Measurements from ENCODE around the gene PPP2R5D. TPM values are rescaled to one million over a fixed set of nuclear protein-coding genes. Genes with fewer than 3 reads are reported as not detected.
A peak's percentile ranks its signal among the peaks of the same experiment; 100 is the strongest.

Gene PPP2R5D
- total and polyA plus RNA-seq, 2 of the 4 experiments (the other 2 are of a cell fraction) = 55.6 to 68.8 TPM

DNA sequence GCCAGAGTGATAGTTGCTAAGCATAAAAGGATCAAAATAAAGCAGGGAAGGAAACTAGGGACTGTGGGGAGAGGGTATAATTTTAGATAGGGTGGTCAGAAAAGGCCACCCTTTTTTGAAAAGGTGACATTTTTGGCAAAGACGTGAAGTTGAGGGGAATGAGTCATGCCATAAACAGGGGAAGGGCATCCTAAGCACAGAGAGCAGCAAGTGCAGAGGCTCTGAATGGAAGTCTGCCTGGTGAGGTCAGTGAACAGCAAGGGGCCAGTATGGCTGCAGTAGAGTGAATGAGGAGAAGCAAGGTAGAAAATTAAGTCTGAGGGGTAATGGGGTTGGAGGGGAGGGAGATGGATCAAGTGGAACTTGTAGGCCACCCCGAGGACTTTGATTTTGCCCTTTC lies 77.5 kb downstream of the PPP2R5D start:
- no TSS peak for BruUV-seq (replicated peaks)
- WGBS, 2 experiments (ENCODE audit: extremely low coverage in 2 of 2, insufficient read length in 1 of 2) = 43% methylated on average over 2 of the region's 2 CpGs; no CpG with 5 or more reads in 1 of the 2 experiments
- no peak overlapping the region for H2BK20ac ChIP-seq (ENCODE audit: low read depth, low read length)
- no peak overlapping the region for H4K91ac ChIP-seq (ENCODE audit: insufficient read depth, low read depth, low read length)
- in situ Hi-C loops (cut with MboI; ENCODE audit: low sequenced_read_pairs) = no loop called here
- peaks cover 8% of the 10 kb centered on the region; the same call in 1 of the 2 replicates for H3K9me1 ChIP-seq (ENCODE audit: insufficient read depth, low read length)
- dilution Hi-C loops (cut with HindIII; ENCODE audit: low sequenced_read_pairs, unreplicated experiment) = no loop called here
- TF ChIP-seq POLR2A (IDR thresholded peaks at IDR 0.05; ENCODE audit: low read depth, low read length) = no peak
- no peak for TF ChIP-seq FOS (IDR thresholded peaks at IDR 0.05; ENCODE audit: low read depth, low read length)
- TF ChIP-seq CTCF (conservative IDR thresholded peaks at IDR 0.05; ENCODE audit: low read depth, low read length) = 0 out of 2 replicates have a peak, but pooled peaks have one; percentile 1
- no peak for TF ChIP-seq RCOR1 (IDR thresholded peaks at IDR 0.05; ENCODE audit: insufficient replicate concordance, low read length)
- no peak for TF ChIP-seq MXI1 (IDR thresholded peaks at IDR 0.05; ENCODE audit: borderline replicate concordance, low read depth, low read length)
- no peak for TF ChIP-seq BHLHE40 (IDR thresholded peaks at IDR 0.05; ENCODE audit: low read depth, low read length)
- DNase-seq = peak; percentile 44
- no peak for ATAC-seq (ENCODE audit: low read depth)
- no peak overlapping the region for H3K18ac ChIP-seq (ENCODE audit: low read depth, low read length)
- H3K23ac ChIP-seq (ENCODE audit: low read depth, low read length) = no peak overlapping the region
- H2AK9ac ChIP-seq (replicated peaks; ENCODE audit: low read depth, low read length, poor library complexity) = no peak overlapping the region
- H3K27ac ChIP-seq (ENCODE audit: insufficient read depth, low read length) = no peak overlapping the region
- peaks cover 17 to 35% of the 10 kb centered on the region in 2 experiments for H3K79me1 ChIP-seq (ENCODE audit: low read depth in 1 of 2, low read length in 2 of 2)
- H2BK15ac ChIP-seq (ENCODE audit: low read depth, low read length) = no peak overlapping the region
- H2AK5ac ChIP-seq (ENCODE audit: low read depth, low read length) = no peak overlapping the region
- H3K9ac ChIP-seq (ENCODE audit: low read depth, low read length) = no peak overlapping the region
- no peak overlapping the region for H3K14ac ChIP-seq (replicated peaks; ENCODE audit: low read depth, low read length)
- no peak overlapping the region for H2BK120ac ChIP-seq (ENCODE audit: low read depth, low read length)
- H3K56ac ChIP-seq (ENCODE audit: extremely low read depth, insufficient read depth, low read length) = no peak overlapping the region
- no peak overlapping the region for H4K8ac ChIP-seq (ENCODE audit: low read depth in 2 of 2, low read length in 2 of 2)
- H3K27me3 ChIP-seq (ENCODE audit: control insufficient read depth, insufficient read depth, low read length) = no peaks in the 10 kb centered on the region
- intact Hi-C loops (cut with micrococcal nuclease) = no loop called here
- no peak overlapping the region for H2BK5ac ChIP-seq (ENCODE audit: low read depth, low read length, poor library complexity, severe bottlenecking)
- ChIA-PET CTCF (interaction anchor here (0.5 kb wide), 1 partner anchor 114 kb away, joined by 3 read pairs; no protein-coding TSS in a partner anchor), POLR2A (ENCODE audit: unreplicated experiment) (no interaction called here)
- H3K4me1 ChIP-seq (ENCODE audit: control insufficient read depth, insufficient read depth, low read length) = peaks cover 9% of the 10 kb centered on the region; the same call in 1 of the 2 replicates
- H3K4me2 ChIP-seq (ENCODE audit: low read depth, low read length) = no peak overlapping the region
- no peak overlapping the region for H2AFZ ChIP-seq (replicated peaks; ENCODE audit: low read length, poor library complexity)
- no peak overlapping the region for H4K5ac ChIP-seq (ENCODE audit: low read depth, low read length)
- H3K36me3 ChIP-seq (ENCODE audit: control insufficient read depth, insufficient read depth, low read length) = peaks cover 18% of the 10 kb centered on the region
- no peaks in the 10 kb centered on the region for H4K20me1 ChIP-seq (ENCODE audit: insufficient read depth, low read length)
- H3K4ac ChIP-seq (ENCODE audit: low read depth, low read length) = no peak overlapping the region
- no peaks in the 10 kb centered on the region for H3K9me3 ChIP-seq (ENCODE audit: control insufficient read depth, insufficient read depth, low read length)
- H3K4me3 ChIP-seq (ENCODE audit: insufficient read depth, low read depth, low read length) = no peak overlapping the region

Other genes with a start within 250 kb of the PPP2R5D start
- 32.6 and 33.9 TPM in 2 replicates for gene TBCC, start 238.5 kb upstream of the PPP2R5D start, total RNA-seq (2012; rRNA removed)
- 20.2 and 23.0 TPM in 2 replicates for gene TBCC, start 238.5 kb upstream of the PPP2R5D start, polyA plus RNA-seq (2012; rRNA removed)
- gene BICRAL, start 202.5 kb upstream of the PPP2R5D start, total RNA-seq (2012; rRNA removed) = 4.7 and 6.1 TPM in 2 replicates
- gene BICRAL, start 202.5 kb upstream of the PPP2R5D start, polyA plus RNA-seq (2012; rRNA removed) = 3.9 and 4.0 TPM in 2 replicates
- 112 and 125 TPM in 2 replicates for gene RPL7L1, start 105.0 kb upstream of the PPP2R5D start, total RNA-seq (2012; rRNA removed)
- 31.3 and 43.0 TPM in 2 replicates for gene RPL7L1, start 105.0 kb upstream of the PPP2R5D start, polyA plus RNA-seq (2012; rRNA removed)
- not detected in 2 replicates for gene PTCRA, start 68.5 kb upstream of the PPP2R5D start, total RNA-seq (2012; rRNA removed)
- gene PTCRA, start 68.5 kb upstream of the PPP2R5D start, polyA plus RNA-seq (2012; rRNA removed) = not detected in 2 replicates
- 13.3 and 15.3 TPM in 2 replicates for gene CNPY3, start 55.1 kb upstream of the PPP2R5D start, total RNA-seq (2012; rRNA removed)
- 39.2 and 39.8 TPM in 2 replicates for gene CNPY3, start 55.1 kb upstream of the PPP2R5D start, polyA plus RNA-seq (2012; rRNA removed)
- not detected in 2 replicates for gene GNMT, start 23.8 kb upstream of the PPP2R5D start, total RNA-seq (2012; rRNA removed)
- 0.36 TPM in 1 of 2 replicates, not detected in the other for gene GNMT, start 23.8 kb upstream of the PPP2R5D start, polyA plus RNA-seq (2012; rRNA removed)
- gene PEX6, start 5.4 kb upstream of the PPP2R5D start, total RNA-seq (2012; rRNA removed) = 9.4 and 10.6 TPM in 2 replicates
- gene PEX6, start 5.4 kb upstream of the PPP2R5D start, polyA plus RNA-seq (2012; rRNA removed) = 9.6 and 10.4 TPM in 2 replicates
- 116 and 119 TPM in 2 replicates for gene MEA1, start 29.4 kb downstream of the PPP2R5D start, total RNA-seq (2012; rRNA removed)
- gene MEA1, start 29.4 kb downstream of the PPP2R5D start, polyA plus RNA-seq (2012; rRNA removed) = 126 TPM in 2 replicates
- 69.7 and 76.0 TPM in 2 replicates for gene KLHDC3, start 29.7 kb downstream of the PPP2R5D start, total RNA-seq (2012; rRNA removed)
- gene KLHDC3, start 29.7 kb downstream of the PPP2R5D start, polyA plus RNA-seq (2012; rRNA removed) = 50.5 and 57.1 TPM in 2 replicates
- 106 and 114 TPM in 2 replicates for gene RRP36, start 37.1 kb downstream of the PPP2R5D start, total RNA-seq (2012; rRNA removed)
- 54.3 and 55.1 TPM in 2 replicates for gene RRP36, start 37.1 kb downstream of the PPP2R5D start, polyA plus RNA-seq (2012; rRNA removed)
- 33.3 and 39.3 TPM in 2 replicates for gene CUL7, start 69.3 kb downstream of the PPP2R5D start, total RNA-seq (2012; rRNA removed)
- gene CUL7, start 69.3 kb downstream of the PPP2R5D start, polyA plus RNA-seq (2012; rRNA removed) = 38.0 and 39.9 TPM in 2 replicates
- 15.8 and 18.1 TPM in 2 replicates for gene MRPL2, start 74.9 kb downstream of the PPP2R5D start, total RNA-seq (2012; rRNA removed)
- 45.9 and 46.8 TPM in 2 replicates for gene MRPL2, start 74.9 kb downstream of the PPP2R5D start, polyA plus RNA-seq (2012; rRNA removed)
- gene KLC4, start 75.1 kb downstream of the PPP2R5D start, total RNA-seq (2012; rRNA removed) = 9.7 and 10.9 TPM in 2 replicates
- gene KLC4, start 75.1 kb downstream of the PPP2R5D start, polyA plus RNA-seq (2012; rRNA removed) = 12.4 and 13.0 TPM in 2 replicates
- 44.4 and 47.1 TPM in 2 replicates for gene PTK7, start 91.7 kb downstream of the PPP2R5D start, total RNA-seq (2012; rRNA removed)
- gene PTK7, start 91.7 kb downstream of the PPP2R5D start, polyA plus RNA-seq (2012; rRNA removed) = 122 and 142 TPM in 2 replicates
- 20.6 TPM in 2 replicates for gene SRF, start 186.7 kb downstream of the PPP2R5D start, total RNA-seq (2012; rRNA removed)
- 56.3 and 69.1 TPM in 2 replicates for gene SRF, start 186.7 kb downstream of the PPP2R5D start, polyA plus RNA-seq (2012; rRNA removed)
- gene CUL9, start 197.6 kb downstream of the PPP2R5D start, total RNA-seq (2012; rRNA removed) = 6.1 and 7.7 TPM in 2 replicates
- gene CUL9, start 197.6 kb downstream of the PPP2R5D start, polyA plus RNA-seq (2012; rRNA removed) = 19.1 and 19.5 TPM in 2 replicates
- 19.0 and 22.8 TPM in 2 replicates for gene DNPH1, start 244.9 kb downstream of the PPP2R5D start, total RNA-seq (2012; rRNA removed)
- gene DNPH1, start 244.9 kb downstream of the PPP2R5D start, polyA plus RNA-seq (2012; rRNA removed) = 47.8 and 58.0 TPM in 2 replicates

Measured in IMR-90 (cell line).